Thyroid gland (tissue), 4 donors: Measurements from ENCODE around the gene CA10.

ENCODE experiments used
- POLR2A ChIP-seq, 2 donors: fragments of 450-650 bp; IDR thresholded peaks; one replicate each; pipeline ENCODE4 v1.6.1; 2017; ENCODE audit warnings: antibody characterized with exemption in 2 of 2, mild to moderate bottlenecking in 2 of 2, moderate library complexity in 1 of 2
- TF ChIP-seq, protein P1 (sequence below), 6 experiments: fragments of 200-600 bp in 3 of 6; fragments of 450-650 bp in 3 of 6; sonication (generic) in 3 of 6; IDR thresholded peaks; one replicate each; pipeline ENCODE4 v1.5.1; 2016 to 2019; ENCODE audit warnings: antibody characterized with exemption in 6 of 6, mild to moderate bottlenecking in 2 of 6, inconsistent platforms in 1 of 6, moderate library complexity in 1 of 6

GRCh38 chr17:51645056-51645455 lies 513.5 kb downstream of the CA10 start:
- TF ChIP-seq, protein P1, sequence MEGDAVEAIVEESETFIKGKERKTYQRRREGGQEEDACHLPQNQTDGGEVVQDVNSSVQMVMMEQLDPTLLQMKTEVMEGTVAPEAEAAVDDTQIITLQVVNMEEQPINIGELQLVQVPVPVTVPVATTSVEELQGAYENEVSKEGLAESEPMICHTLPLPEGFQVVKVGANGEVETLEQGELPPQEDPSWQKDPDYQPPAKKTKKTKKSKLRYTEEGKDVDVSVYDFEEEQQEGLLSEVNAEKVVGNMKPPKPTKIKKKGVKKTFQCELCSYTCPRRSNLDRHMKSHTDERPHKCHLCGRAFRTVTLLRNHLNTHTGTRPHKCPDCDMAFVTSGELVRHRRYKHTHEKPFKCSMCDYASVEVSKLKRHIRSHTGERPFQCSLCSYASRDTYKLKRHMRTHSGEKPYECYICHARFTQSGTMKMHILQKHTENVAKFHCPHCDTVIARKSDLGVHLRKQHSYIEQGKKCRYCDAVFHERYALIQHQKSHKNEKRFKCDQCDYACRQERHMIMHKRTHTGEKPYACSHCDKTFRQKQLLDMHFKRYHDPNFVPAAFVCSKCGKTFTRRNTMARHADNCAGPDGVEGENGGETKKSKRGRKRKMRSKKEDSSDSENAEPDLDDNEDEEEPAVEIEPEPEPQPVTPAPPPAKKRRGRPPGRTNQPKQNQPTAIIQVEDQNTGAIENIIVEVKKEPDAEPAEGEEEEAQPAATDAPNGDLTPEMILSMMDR (IDR thresholded peaks at IDR 0.05) = no peak
- no peak for TF ChIP-seq POLR2A (IDR thresholded peaks at IDR 0.05)
